NCI-H526 (cell line): Measurements from ENCODE around the gene TAMALIN.

Experiments used
- DNase-seq, 2 experiments: peaks; one replicate each; lab custom pipeline; 2025; lab: John Stamatoyannopoulos, UW

Gene TAMALIN

DNA sequence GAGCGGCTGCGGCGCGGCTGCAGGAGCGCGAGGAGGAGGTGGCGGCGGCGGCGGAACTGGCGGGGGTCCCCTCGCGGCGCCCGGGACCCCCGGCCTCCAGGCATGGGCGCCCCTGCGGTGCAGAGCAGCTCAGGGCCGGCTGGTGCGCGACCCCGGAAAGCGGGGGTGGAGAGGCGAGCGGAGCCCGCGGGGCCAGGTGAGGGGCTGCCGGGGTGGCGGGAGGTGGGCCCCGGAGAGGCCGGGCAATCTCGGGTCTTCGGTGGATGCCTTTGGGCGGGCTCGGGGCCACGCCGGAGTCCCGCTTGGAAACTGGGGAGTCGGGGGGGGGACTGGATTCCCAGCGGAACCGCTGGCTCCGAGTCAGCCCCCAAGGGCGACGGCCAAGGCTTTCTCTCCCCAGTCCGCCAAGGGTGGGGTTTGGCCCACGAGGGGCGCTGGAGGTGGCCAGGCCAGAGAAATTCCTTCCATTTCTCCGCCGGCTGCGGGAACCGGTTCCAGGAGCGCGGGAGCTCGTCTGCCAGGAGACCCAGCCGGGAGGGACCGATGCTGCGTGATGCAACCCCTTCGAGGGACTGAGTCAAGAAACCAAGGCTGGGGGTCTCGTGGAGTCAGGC is 30.6 kb downstream of the TAMALIN start:
- peak in 1 of 2 experiments; percentile 56 for DNase-seq

- DNase-seq, result no peak
Observed at GRCh38 chr12:52038447-52038846, 31.7 kb downstream of the TAMALIN start.

GRCh38 chr12:52041035-52041434 is 34.3 kb downstream of the TAMALIN start:
- no peak for DNase-seq

DNA sequence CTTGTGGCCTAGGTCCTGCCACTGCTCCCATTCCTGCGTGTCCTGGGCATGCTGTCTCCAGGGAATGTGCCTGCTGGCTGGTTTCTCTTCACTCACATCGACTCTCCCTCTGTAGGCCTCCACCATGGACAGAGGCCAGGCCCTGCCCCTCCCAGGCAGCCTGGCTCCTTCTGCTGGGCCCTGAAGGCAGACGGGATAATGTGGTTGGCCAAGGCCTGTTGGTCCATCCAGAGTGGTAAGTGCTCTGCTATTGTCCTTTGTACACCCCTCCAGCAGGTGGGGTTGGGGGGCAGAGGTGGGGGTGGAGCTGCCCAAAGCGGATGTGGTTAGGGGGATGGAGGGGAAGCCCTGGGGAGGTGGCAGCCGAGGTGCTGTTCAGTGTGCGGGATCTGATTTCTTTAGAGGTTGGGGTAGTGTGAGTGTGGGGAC is 35.0 kb downstream of the TAMALIN start:
- DNase-seq, result no peak

DNA sequence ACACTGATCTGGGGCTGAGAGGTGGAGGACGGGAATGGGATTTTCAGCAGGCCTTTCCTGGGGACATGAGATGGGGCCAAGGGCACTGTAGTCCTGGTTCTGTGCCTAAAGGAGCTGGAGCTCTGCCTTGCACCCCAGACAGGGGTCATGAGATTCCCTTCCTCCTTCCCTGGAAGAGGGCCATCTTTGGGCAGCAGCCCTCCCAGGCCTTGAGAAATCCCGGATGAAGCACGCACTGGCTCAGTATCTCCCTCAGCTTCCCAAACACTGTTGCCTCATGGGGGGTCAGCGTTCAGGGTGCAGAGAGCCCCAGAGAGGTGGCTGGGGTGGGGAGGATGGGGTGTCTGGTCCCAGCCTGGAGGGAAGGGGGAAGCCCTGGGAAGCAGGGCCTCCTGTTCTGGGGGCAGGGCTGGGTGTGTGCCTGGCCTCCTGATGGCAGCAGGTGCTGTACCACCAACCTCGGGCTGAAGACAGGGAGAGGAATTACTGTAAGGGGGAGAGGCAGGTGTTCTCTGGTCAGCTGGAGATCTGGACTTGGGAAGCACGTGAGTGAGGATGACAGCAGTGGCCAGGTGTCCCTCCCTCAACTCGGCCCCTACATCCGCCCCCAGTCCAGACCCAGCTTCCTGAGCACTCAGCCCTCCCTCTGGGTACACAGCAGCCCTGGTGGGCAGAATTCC is 36.1 kb downstream of the TAMALIN start:
- no peak for DNase-seq

GRCh38 chr12:52043386-52044212 is 36.9 kb downstream of the TAMALIN start:
- DNase-seq, result no peak

DNA sequence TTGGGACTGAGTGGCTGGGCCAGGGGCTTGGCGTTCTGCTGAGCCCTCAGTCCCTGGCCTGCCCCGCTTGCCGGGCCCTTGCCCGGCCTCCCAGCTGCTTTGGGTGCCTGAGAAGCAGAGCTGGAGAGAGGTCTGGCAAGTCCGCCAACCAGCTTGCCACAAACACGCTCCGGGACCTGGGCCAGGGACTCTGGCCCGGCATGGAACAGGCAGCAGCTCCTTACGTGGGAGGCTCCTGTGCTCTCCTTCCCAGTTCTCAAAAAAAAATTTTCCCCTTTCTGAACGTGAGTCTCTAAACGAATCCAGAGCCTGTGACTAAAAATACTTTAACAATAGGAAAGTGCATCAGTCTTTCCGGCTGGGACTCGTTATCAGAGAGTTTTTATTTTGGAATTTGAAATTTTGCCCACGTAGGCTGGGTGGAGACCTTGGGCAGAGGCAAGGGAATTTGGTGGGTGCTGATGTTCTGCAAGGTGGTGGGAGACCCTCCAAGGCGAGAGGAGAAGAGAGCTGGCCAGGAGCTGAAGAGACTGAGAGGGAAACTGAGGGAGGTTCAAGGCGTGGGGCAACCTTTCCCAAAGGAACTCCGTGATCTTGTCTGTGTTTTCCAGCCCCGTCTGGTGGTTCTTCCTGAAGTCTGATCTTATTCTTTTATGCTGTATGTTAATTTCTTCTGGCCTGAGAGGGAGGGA is 37.7 kb downstream of the TAMALIN start:
- DNase-seq, result no peak

- DNase-seq, result no peak
Observed at GRCh38 chr12:52045794-52046199, 39.1 kb downstream of the TAMALIN start.

- DNase-seq, result no peak
Observed at GRCh38 chr12:52046859-52047258, 40.1 kb downstream of the TAMALIN start.

DNA sequence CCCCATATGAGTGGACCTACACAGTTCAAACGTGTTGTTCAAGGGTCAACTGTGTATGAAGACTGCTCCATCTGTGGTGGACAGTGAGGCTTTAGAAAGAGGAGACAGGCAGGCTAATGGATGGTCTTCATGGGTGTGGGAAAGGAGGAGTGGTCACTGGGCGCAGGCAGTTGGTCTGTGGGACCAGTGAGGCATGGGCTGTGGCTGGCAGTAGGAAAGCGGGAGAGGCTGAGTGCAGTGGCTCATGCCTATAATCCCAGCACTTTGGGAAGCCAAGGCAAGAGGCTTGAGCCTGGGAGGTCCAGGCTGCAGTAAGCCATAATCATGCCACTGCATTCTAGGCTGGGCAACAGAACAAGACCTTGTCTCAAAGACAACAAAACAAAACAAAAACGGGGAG is 42.5 kb downstream of the TAMALIN start:
- DNase-seq, result no peak

DNA sequence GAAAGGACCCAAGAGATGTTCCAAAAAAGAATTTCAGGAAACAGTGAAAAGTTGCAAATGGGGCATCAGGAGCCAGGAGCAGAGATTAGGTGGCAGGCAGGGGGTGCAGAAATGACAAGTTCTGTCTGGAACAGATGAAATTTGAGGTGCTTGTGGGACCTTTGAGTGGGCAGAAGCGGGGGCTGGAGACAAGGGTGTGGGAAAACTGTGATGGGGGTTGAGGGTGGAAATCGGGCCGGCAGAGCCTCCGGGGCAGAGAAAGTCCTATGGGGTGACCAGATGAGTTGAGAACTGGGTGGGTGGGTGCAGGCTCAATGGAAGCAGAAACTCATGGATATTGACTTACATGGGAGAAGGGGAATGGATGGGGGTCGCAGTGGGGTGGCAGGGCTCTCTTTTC is 42.9 kb downstream of the TAMALIN start:
- DNase-seq, result no peak

- DNase-seq, result peak in 1 of 2 experiments; percentile 44
Observed at GRCh38 chr12:52050116-52050757, 43.5 kb downstream of the TAMALIN start.

DNA sequence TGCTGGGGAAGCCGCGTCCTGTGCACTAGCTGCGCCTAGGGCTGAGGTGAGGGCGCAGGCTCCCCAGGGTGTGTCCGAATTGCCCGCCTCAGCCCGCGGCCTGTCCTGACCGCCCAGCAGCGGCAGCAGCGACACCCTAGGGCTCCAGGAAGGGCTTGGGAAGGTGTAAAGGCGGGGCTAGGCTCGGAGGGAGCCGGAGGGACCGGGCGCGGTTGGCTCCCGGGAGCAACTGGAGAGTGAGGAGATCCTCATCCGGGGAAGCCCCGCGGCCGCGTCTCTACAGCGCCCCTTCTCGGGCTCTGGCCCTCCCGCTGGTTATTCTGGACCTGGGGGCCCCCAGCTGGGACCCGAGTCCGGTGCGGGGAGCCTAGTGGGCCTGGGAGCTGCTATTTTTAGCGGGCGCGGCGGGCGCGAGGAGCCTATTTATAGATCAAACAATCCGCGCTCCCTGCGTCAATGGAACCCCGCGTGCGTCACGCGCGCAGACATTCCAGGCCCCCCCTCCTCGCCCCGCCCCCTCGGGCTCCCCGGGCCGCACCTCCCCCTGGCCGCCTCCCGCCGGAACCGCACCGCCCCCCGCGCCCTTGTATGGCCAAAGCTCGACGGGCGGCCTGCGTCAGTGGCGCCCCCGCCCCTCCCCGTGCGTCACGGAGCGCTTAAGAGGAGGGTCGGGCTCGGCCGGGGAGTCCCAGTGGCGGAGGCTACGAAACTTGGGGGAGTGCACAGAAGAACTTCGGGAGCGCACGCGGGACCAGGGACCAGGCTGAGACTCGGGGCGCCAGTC is 44.2 kb downstream of the TAMALIN start, which contains the start of gene NR4A1:
TSS of gene NR4A1 (plus strand) at position 685 of the 784 bp plus-strand sequence. CDS start 2,887 bp downstream, outside the sequence.
- DNase-seq, result peak; percentile 67 to 97

DNA sequence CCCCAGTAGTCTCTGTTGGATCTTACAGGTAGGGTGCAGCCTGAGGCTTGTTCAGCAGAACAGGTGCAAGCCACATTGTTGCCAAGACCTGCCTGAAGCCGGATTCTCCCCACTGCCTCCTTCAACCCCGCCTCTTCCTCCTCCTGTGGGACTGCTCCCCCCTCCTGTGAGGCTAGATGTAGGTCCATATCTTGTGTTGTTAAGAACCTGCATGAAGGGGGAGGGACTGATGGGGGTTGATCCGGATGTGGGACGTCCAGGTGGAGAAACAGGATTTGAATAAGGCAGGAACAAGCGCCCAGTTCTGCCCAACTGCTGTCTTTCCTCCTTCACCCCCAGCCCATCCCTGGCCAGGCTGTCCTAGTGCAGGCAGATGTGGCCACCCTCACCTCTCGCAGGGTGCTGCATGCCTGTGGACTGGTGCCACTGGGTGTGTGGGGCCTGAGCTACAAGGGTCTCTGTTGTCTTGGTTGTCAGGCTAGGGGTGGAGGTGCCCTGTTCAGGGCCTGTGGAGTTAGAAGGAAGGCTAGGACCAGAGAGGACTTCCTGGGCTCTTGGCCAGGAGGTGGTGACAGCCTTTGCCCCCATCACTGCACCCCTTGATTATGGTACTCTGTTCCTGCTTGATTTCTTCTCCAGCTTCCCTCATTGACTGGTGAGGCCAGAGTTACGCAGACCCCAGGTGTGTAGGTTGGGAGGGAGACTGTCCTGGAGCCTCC is 45.9 kb downstream of the TAMALIN start:
- peak in 1 of 2 experiments; percentile 29 for DNase-seq

DNA sequence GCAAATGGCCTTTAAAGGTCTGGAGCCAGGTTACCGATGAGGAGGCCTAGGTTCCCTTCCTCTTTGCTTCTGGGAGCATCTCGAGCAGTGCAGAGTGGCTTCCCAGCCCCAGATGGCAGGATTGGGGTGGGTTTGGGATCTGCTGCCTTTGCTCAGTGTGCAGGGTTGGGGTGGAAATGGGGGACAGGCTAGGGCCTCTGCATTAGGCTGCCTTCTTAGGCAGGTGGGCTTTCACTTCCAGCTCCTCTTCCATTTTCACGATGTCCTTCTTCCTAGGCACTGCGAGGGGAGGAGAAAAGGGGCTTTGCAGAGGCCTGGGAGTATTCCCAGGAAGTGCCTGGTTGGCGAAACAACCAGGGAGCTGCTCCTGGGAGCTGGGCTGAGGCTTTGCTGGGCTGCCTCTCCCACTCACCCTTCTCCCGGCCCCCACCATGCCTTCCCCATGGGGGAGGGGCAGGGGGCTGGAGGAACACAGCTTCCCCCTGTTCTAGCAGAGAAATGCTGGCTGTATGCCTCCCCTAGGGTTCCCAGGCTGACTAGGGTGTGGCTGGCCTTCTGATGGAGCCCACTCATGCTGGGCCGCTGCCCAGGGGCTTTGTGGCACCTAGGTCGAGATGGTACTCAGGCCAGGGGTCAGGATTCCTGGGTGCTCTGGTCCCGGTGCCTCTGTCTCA is 46.9 kb downstream of the TAMALIN start:
- no peak for DNase-seq

DNA sequence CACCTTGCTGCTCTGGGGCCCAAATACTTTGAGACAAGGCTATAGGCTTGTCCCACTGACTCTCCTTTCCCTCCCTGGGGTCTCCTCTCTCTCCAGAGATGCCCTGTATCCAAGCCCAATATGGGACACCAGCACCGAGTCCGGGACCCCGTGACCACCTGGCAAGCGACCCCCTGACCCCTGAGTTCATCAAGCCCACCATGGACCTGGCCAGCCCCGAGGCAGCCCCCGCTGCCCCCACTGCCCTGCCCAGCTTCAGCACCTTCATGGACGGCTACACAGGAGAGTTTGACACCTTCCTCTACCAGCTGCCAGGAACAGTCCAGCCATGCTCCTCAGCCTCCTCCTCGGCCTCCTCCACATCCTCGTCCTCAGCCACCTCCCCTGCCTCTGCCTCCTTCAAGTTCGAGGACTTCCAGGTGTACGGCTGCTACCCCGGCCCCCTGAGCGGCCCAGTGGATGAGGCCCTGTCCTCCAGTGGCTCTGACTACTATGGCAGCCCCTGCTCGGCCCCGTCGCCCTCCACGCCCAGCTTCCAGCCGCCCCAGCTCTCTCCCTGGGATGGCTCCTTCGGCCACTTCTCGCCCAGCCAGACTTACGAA is 47.6 kb downstream of the TAMALIN start:
- no peak for DNase-seq

DNA sequence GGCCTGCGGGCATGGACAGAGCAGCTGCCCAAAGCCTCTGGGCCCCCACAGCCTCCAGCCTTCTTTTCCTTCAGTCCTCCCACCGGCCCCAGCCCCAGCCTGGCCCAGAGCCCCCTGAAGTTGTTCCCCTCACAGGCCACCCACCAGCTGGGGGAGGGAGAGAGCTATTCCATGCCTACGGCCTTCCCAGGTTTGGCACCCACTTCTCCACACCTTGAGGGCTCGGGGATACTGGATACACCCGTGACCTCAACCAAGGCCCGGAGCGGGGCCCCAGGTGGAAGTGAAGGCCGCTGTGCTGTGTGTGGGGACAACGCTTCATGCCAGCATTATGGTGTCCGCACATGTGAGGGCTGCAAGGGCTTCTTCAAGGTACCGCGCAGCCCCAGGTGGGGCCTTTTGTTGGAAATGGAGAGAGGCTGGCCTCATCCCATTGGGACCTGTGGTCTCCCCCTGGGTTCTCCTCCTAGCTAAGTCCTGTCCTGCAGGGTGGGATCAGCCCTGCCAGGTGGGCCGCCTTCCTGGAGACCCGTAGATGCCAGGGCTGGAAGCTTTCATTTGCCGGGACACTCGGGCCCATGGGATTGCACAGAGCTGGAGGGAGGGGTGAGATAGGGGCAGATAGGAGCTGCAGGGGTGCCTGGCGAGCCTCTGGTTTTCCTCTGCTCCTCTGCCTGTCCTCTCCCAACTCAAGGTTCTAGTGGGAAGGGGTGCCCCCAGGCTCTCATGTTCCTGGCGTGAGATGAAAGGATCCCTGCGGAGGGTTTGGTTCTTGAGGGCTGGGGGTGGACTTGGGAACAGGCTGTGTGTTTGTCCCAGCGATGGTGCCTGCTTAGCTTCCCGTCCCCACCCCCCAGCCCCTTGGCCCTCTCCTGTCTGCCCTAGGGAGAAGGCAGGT is 48.3 kb downstream of the TAMALIN start:
- no peak for DNase-seq
